Stomach (tissue), 9 donors: Measurements from ENCODE around the gene GLIS2. TPM values are rescaled to one million over a fixed set of nuclear protein-coding genes. Genes with fewer than 3 reads are reported as not detected.

Experiments used
- DNase-seq, 2 donors: peaks; one replicate each; pipeline versions ENCODE4 v3.0.0 to v3.0.0-alpha.2; 2013 to 2019
- H3K27ac ChIP-seq, 5 donors: fragments of 200-600 bp in 4 of 5; sonication (generic) in 4 of 5; one replicate each; pipeline ENCODE4 v1.5.1; 2013 to 2019; ENCODE audit warnings: mild to moderate bottlenecking in 1 of 5, moderate library complexity in 1 of 5
- H3K27me3 ChIP-seq, 3 donors: fragments of 200-600 bp; sonication (generic); one replicate each; pipeline ENCODE4 v1.5.1; 2017 to 2019; ENCODE audit warnings: mixed run types in 1 of 3
- H3K36me3 ChIP-seq, 4 donors: fragments of 200-600 bp; sonication (generic); 1 replicate in 3 of 4; 2 replicates in 1 of 4; pipeline ENCODE4 v1.5.1; 2016 to 2019
- H3K4me1 ChIP-seq, 4 donors: fragments of 200-600 bp; sonication (generic); one replicate each; pipeline ENCODE4 v1.5.1; 2016 to 2019
- H3K4me3 ChIP-seq, 4 donors: fragments of 200-600 bp; sonication (generic) in 3 of 4; one replicate each; pipeline ENCODE4 v1.5.1; 2016 to 2019; ENCODE audit warnings: mild to moderate bottlenecking in 1 of 4
- H3K9me3 ChIP-seq, 4 donors: fragments of 200-600 bp; sonication (generic); one replicate each; pipeline ENCODE4 v1.5.1; 2016 to 2019
- EP300 ChIP-seq: sonication (generic); formaldehyde crosslinking; IDR thresholded peaks from one replicate; pipeline ENCODE4 v1.6.1; 2017; ENCODE audit warnings: antibody characterized with exemption
- POLR2A ChIP-seq, 4 donors: fragments of 450-650 bp; IDR thresholded peaks; one replicate each; pipeline ENCODE4 v1.6.1; 2016; ENCODE audit warnings: antibody characterized with exemption in 4 of 4, control low read depth in 2 of 4, mild to moderate bottlenecking in 1 of 4, moderate library complexity in 1 of 4
- POLR2AphosphoS5 ChIP-seq, 3 donors: sonication (generic); formaldehyde crosslinking; IDR thresholded peaks; one replicate each; pipeline ENCODE4 v1.6.1; 2016; ENCODE audit warnings: antibody characterized with exemption in 3 of 3
- WGBS, 5 donors: extraction: QIAGEN DNeasy Blood & Tissue Kit in 3 of 5; methylation state at CpG; one replicate each; pipeline versions ENCODE4 v1.1.5 to v1.1.7; 2013 to 2018; 5-methylcytosine and 5-hydroxymethylcytosine counted together
- intact Hi-C: fragments of 100-400 bp; cut with DNase I; formaldehyde crosslinking; loops from one replicate; pipeline ENCODE4 v1.15.1; 2023; ENCODE audit warnings: low total_unique reads
- polyA plus RNA-seq, 3 donors: library from polyadenylated mRNA; stranded (reverse); fragments of 200-250 nt; gene quantifications; one replicate each; pipeline ENCODE4 v1.2.3, GENCODE V29; 2013
- total RNA-seq, 5 donors: library from RNA; depleted of rRNA; stranded (reverse); fragments of >200 nt; gene quantifications; one replicate each; pipeline versions ENCODE4 v1.1.0 to v1.2.3, GENCODE V29; 2014 to 2016
- TF ChIP-seq, protein P1 (sequence below), 7 experiments: fragments of 450-650 bp in 4 of 7; fragments of 200-600 bp in 3 of 7; sonication (generic) in 3 of 7; IDR thresholded peaks; one replicate each; pipeline ENCODE4 v1.5.1; 2016 to 2019; ENCODE audit warnings: antibody characterized with exemption in 7 of 7, control low read depth in 2 of 7, mild to moderate bottlenecking in 1 of 7
- donor health status: healthy with polysubstance abuse.
- donor health status: Bipolar disorder and iron deficiency.
- donor health status: healthy.

GLIS2 gene
- total and polyA plus RNA-seq, 8 donors = 3.2 to 21.0 (median 5.2) TPM

DNA sequence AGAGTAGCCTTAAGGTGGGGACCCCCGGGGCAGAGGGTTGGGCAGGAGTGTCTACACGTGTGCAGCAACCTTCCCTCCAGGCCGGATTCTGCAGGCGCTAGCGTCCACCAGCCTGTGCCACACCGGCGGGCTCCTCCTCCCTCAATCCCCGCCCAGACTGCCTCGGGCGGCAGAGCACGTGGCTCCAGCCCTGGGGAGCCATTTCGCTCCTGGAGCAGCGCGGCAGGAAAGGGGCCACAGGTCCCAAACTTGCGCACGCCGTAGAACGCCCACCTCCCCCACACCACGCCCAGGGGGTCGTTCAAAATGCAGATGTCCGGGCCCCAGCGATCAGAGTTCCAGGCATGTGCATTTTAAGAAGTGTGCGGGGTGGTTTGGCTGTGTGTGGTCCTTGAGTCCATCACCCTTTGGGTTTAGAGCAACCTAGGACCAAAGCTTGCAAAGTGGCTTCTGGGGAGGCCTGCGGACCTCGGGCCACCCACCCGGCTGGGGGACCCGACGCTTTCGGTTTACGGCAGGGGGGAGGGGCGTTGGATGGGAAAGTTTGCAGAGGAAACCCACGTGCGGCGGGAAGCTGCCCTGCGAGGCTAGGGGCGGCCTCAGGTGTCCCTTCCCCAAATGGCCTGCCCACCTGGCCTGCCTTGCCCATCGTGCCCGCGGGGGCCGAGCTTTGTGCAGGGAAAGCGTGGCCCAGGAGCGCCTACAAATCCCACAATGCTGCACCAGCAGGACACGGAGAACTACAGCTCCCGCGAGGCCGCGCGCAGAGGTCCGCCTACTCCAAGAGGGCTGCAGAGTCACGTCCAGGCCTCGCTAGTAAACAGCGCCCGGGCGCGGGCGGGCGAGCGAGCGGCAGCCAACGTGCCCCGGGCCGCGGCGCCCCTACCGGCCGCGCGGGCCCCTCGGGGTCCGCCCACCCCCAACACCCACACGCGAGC lies 44.4 kb upstream of the GLIS2 start:
- Histone ChIP-seq H3K27ac (peak overlapping the region; percentile 90 to 97 (median 92)), H3K4me1 (peaks cover 7 to 35% (median 29%) of the 10 kb centered on the region in 4 donors), H3K4me3 (peak overlapping the region; percentile 73 to 99 (median 88)), H3K27me3 (no peaks in the 10 kb centered on the region), H3K9me3 (no peaks in the 10 kb centered on the region), H3K36me3 (no peaks in the 10 kb centered on the region)
- intact Hi-C loops = no loop called here
- 0 to 2% (median 0%) methylated on average over 30 to 72 of the region's 72 CpGs for WGBS, 5 donors
- TF ChIP-seq POLR2AphosphoS5 (IDR thresholded peaks at IDR 0.05) (peak; percentile 58 to 88 (median 68)), POLR2A (IDR thresholded peaks at IDR 0.05) (no peak)
- peak; percentile 92 to 98 for DNase-seq

DNA sequence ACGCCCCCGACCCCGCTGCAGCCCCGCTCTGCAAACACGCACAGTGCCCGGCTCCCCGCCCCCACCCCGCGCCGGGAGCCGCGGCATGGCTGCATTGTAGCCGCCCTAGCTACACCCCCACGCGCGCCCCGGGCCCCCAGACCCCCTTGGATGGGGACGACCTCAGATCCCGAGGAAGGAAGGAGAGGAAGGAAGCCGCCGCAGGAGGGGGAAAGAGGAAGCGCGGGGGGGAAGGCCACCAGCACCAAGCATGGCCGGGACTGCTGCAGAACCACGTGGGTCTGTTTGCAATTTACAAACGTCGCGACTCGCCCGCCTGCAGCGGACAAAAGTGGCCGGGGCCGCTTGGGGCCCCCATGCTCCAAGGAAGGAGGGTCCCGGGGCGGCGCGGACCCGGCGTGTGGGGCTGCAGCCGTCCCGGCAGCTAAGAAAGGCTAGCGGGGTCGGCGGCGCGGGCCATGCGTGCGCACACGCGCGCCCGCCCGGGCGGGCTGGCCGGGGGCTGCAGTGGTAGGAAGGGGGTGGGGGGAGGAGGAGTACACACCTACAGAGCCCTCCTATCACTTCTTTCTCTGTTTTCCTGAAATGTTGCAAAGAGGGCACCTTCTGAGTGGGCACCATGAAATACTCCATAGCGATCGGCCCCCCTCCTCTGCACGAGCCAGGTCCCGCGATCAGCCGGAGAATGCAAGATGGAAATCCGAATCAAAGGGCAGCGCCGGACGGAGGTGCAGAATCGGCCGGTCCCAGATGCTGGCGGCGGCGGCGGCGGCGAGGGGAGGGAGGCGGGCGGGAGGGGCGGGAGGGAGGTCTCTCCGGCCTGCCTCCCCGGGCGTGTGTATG lies 43.5 kb upstream of the GLIS2 start:
- intact Hi-C loops = no loop called here

DNA sequence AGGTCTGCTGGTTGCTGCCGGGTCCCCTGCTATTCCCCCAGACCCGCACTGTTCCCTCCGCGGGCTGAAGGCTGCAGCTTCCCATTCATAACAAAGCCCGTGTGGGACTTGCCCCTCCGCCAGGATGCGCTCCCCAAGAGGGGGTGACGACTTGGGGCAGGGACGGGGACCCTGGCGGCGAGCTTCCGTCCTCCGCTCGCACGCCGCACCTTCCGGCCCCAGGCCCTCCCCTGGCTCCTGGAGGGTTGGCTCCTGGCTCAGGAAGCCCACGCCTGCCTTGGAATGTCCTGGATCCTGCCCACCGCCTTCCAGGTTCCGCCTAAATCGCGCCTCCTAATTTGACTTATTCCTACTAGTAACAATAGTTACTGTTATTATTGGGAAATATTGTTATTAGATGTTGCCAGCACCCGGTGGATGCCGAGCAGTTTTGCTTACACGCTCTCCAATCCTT lies 42.0 kb upstream of the GLIS2 start:
- TF ChIP-seq POLR2AphosphoS5 (IDR thresholded peaks at IDR 0.05) (peak in 2 of 3 donors; percentile 26 to 56), POLR2A (IDR thresholded peaks at IDR 0.05) (no peak)
- TF ChIP-seq, protein P1, sequence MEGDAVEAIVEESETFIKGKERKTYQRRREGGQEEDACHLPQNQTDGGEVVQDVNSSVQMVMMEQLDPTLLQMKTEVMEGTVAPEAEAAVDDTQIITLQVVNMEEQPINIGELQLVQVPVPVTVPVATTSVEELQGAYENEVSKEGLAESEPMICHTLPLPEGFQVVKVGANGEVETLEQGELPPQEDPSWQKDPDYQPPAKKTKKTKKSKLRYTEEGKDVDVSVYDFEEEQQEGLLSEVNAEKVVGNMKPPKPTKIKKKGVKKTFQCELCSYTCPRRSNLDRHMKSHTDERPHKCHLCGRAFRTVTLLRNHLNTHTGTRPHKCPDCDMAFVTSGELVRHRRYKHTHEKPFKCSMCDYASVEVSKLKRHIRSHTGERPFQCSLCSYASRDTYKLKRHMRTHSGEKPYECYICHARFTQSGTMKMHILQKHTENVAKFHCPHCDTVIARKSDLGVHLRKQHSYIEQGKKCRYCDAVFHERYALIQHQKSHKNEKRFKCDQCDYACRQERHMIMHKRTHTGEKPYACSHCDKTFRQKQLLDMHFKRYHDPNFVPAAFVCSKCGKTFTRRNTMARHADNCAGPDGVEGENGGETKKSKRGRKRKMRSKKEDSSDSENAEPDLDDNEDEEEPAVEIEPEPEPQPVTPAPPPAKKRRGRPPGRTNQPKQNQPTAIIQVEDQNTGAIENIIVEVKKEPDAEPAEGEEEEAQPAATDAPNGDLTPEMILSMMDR (IDR thresholded peaks at IDR 0.05) = peak in 2 of 7 experiments; percentile 20 to 24
- H3K36me3 ChIP-seq = no peaks in the 10 kb centered on the region
- intact Hi-C loops = no loop called here
- H3K27me3 ChIP-seq = no peaks in the 10 kb centered on the region
- H3K27ac ChIP-seq = peak overlapping the region; percentile 90 to 97 (median 92)
- peak overlapping the region; percentile 73 to 99 (median 88) for H3K4me3 ChIP-seq
- peaks cover 7 to 35% (median 29%) of the 10 kb centered on the region in 4 donors for H3K4me1 ChIP-seq
- peak; percentile 62 to 85 for DNase-seq
- WGBS, 5 donors = 0 to 2% (median 1%) methylated on average over 12 to 25 of the region's 25 CpGs
- no peaks in the 10 kb centered on the region for H3K9me3 ChIP-seq

More for the DNA sequence above, 43.5 kb upstream of the GLIS2 start:
- DNase-seq = peak; percentile 45 to 81
- no peaks in the 10 kb centered on the region for H3K36me3 ChIP-seq
- TF ChIP-seq, protein P1 (IDR thresholded peaks at IDR 0.05) = no peak
- TF ChIP-seq POLR2AphosphoS5 (IDR thresholded peaks at IDR 0.05) = no peak
- no peak for TF ChIP-seq EP300
- no peak for TF ChIP-seq POLR2A (IDR thresholded peaks at IDR 0.05)
- 0 to 1% (median 1%) methylated on average over 11 to 79 of the region's 79 CpGs for WGBS, 5 donors
- H3K4me1 ChIP-seq = peaks cover 7 to 35% (median 29%) of the 10 kb centered on the region in 4 donors
- H3K9me3 ChIP-seq = no peaks in the 10 kb centered on the region
- no peaks in the 10 kb centered on the region for H3K27me3 ChIP-seq
- peak overlapping the region; percentile 90 to 97 (median 92) for H3K27ac ChIP-seq
- H3K4me3 ChIP-seq = peak overlapping the region; percentile 73 to 99 (median 88)

DNA sequence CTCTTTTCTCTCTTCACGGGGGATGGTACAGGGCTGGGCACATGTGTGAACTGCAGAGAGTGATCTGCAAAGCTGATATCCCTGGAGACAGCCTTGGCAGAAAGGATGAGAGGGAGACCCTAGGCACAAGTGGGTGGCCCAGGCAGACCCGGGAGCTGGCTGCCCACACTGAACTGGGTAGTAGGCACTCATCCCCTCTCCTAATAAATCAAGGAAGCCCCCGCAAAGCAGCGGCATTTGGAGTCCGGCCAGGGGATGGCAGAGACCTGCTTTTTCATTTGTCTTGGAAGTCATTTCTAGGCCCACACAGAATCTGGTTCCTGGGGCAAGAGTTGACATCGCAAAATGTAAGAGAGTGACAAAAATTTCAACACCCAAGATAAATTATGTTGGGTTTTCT lies 40.0 kb upstream of the GLIS2 start:
- Histone ChIP-seq H3K27me3 (no peaks in the 10 kb centered on the region), H3K9me3 (no peaks in the 10 kb centered on the region), H3K4me1 (peaks cover 2 to 22% (median 19%) of the 10 kb centered on the region in 4 donors), H3K36me3 (no peaks in the 10 kb centered on the region), H3K27ac (no peak overlapping the region), H3K4me3 (no peak overlapping the region)
- TF ChIP-seq, protein P1 (IDR thresholded peaks at IDR 0.05) = no peak
- TF ChIP-seq EP300 (no peak), POLR2A (IDR thresholded peaks at IDR 0.05) (no peak), POLR2AphosphoS5 (IDR thresholded peaks at IDR 0.05) (no peak)
- WGBS, 5 donors = 84 to 89% (median 85%) methylated on average over 6 of the region's 6 CpGs
- no peak for DNase-seq
- intact Hi-C loops = no loop called here
